CD4-positive, alpha-beta memory T cell (primary cell): ENCODE data around the gene PSD2. TPM values are rescaled to one million over a fixed set of nuclear protein-coding genes. Genes with fewer than 3 reads are reported as not detected.

Experiments
- CTCF ChIA-PET: fragments of 350-600 bp; sonication (Branson Sonifier 250); formaldehyde crosslinking; loops from one replicate; lab custom pipeline; 2021; ENCODE audit warnings: inconsistent platforms; ENCODE audit not compliant: partially characterized antibody; lab: Charles Lee
- POLR2A ChIA-PET: fragments of 350-600 bp; sonication (Branson Sonifier 250); formaldehyde crosslinking; loops from one replicate; lab custom pipeline; 2021; ENCODE audit not compliant: partially characterized antibody; lab: Charles Lee
- DNase-seq, 5 donors: peaks; one replicate each; pipeline versions ENCODE4 v3.0.0 to v3.0.0-alpha.2; 2020 to 2022; ENCODE audit warnings: mixed read lengths in 1 of 5
- H3K27ac ChIP-seq: one replicate; pipeline ENCODE4 v1.7.0; 2013; ENCODE audit warnings: low read depth, low read length
- H3K27me3 ChIP-seq: 2 replicates; pipeline ENCODE4 v1.7.0; 2013; ENCODE audit warnings: mild to moderate bottlenecking, low read length, moderate library complexity; ENCODE audit not compliant: insufficient read depth
- H3K36me3 ChIP-seq: 2 replicates; pipeline ENCODE4 v1.7.0; 2013; ENCODE audit warnings: mild to moderate bottlenecking, low read length, moderate library complexity; ENCODE audit not compliant: insufficient read depth
- H3K4me1 ChIP-seq: 2 replicates; pipeline ENCODE4 v1.7.0; 2013; ENCODE audit warnings: mild to moderate bottlenecking, low read length, moderate library complexity; ENCODE audit not compliant: insufficient read depth
- H3K4me3 ChIP-seq, 2 donors: one replicate each; pipeline ENCODE4 v1.7.0; 2013; ENCODE audit warnings: low read length in 2 of 2, mild to moderate bottlenecking in 1 of 2
- H3K9me3 ChIP-seq, 2 donors: one replicate each; pipeline ENCODE4 v1.7.0; 2013; ENCODE audit warnings: low read length in 2 of 2, control low read depth in 1 of 2; ENCODE audit not compliant: control insufficient read depth in 1 of 2
- H3K27ac Mint-ChIP-seq, 7 donors: one replicate each; pipeline ENCODE4 v1.8.0; 2020 to 2021; ENCODE audit warnings: mixed read lengths in 7 of 7, mild to moderate bottlenecking in 6 of 7, inconsistent platforms in 3 of 7, moderate library complexity in 3 of 7
- H3K27me3 Mint-ChIP-seq, 2 donors: one replicate each; pipeline ENCODE4 v1.8.0; 2020 to 2021; ENCODE audit warnings: mixed read lengths in 2 of 2
- H3K36me3 Mint-ChIP-seq, 2 donors: one replicate each; pipeline ENCODE4 v1.8.0; 2020 to 2021; ENCODE audit warnings: mixed read lengths in 2 of 2, inconsistent platforms in 1 of 2, mild to moderate bottlenecking in 1 of 2
- H3K4me1 Mint-ChIP-seq, 4 donors: one replicate each; pipeline ENCODE4 v1.8.0; 2020 to 2021; ENCODE audit warnings: mixed read lengths in 4 of 4, mild to moderate bottlenecking in 1 of 4
- H3K4me3 Mint-ChIP-seq, 8 donors: one replicate each; pipeline ENCODE4 v1.8.0; 2020 to 2021; ENCODE audit warnings: mixed read lengths in 8 of 8, mild to moderate bottlenecking in 7 of 8, moderate library complexity in 6 of 8, inconsistent platforms in 3 of 8
- H3K9me3 Mint-ChIP-seq, 8 donors: one replicate each; pipeline ENCODE4 v1.8.0; 2020 to 2021; ENCODE audit warnings: mixed read lengths in 8 of 8, mild to moderate bottlenecking in 5 of 8, inconsistent platforms in 3 of 8, moderate library complexity in 1 of 8
- intact Hi-C: fragments of 100-400 bp; cut with micrococcal nuclease; formaldehyde crosslinking; loops from one replicate; pipeline ENCODE4 v1.15.1; 2023
- polyA plus RNA-seq, 2 donors: library from polyadenylated mRNA; unstranded; fragments of 300-500 nt; fragmentation: Illumina TruSeq; gene quantifications; one replicate each; pipeline ENCODE4 v1.2.3, GENCODE V29; 2021
- total RNA-seq, 2 experiments: library from RNA; stranded (reverse); gene quantifications; one replicate each; pipeline ENCODE4 v1.2.3, GENCODE V29; 2021

The PSD2 gene
- total and polyA plus RNA-seq, 4 experiments from 2014 or later: not detected

GRCh38 chr5:139844472-139845145 lies 49.0 kb downstream of the PSD2 start:
- Histone ChIP-seq H3K9me3 (no peaks in the 10 kb centered on the region), H3K36me3 (no peaks in the 10 kb centered on the region), H3K4me1 (peaks cover 8% of the 10 kb centered on the region), H3K27me3 (peaks cover 9% of the 10 kb centered on the region), H3K27ac (no peak overlapping the region), H3K4me3 (no peak overlapping the region)
- CTCF ChIA-PET: interaction anchor here (0.8 to 6.3 kb wide), 4 partner anchors 18 to 210 kb away, joined by 3 to 49 read pairs (median 4); no protein-coding TSS in a partner anchor
- POLR2A ChIA-PET: interaction anchor here (1.5 kb wide), 1 partner anchor 57 kb away, joined by 4 read pairs; no protein-coding TSS in a partner anchor
- peak overlapping the region in 2 of 8 donors; percentile 44 to 78 for H3K4me3 Mint-ChIP-seq
- H3K4me1 Mint-ChIP-seq: peaks cover 4 to 20% (median 12%) of the 10 kb centered on the region in 4 donors
- peak overlapping the region in 3 of 7 donors; percentile 16 to 88 (median 20) for H3K27ac Mint-ChIP-seq
- no peaks in the 10 kb centered on the region for H3K36me3 Mint-ChIP-seq
- peak; percentile 52 to 69 (median 54) for DNase-seq
- H3K27me3 Mint-ChIP-seq: peaks cover 5 to 20% of the 10 kb centered on the region in 2 donors
- H3K9me3 Mint-ChIP-seq: peaks cover 0 to under 1% (median 0%) of the 10 kb centered on the region in 8 donors
- intact Hi-C loops: loop anchor here (1.0 to 10.0 kb wide), 3 partner anchors 57 to 793 kb away; partner anchors contain the start of genes SPATA24 and TMCO6

- Mint-ChIP-seq H3K4me1 (peaks cover 8 to 26% (median 15%) of the 10 kb centered on the region in 4 donors), H3K27ac (peak overlapping the region in 2 of 7 donors; percentile 13 to 50), H3K9me3 (peaks cover 0 to 1% (median 0%) of the 10 kb centered on the region in 8 donors), H3K27me3 (peaks cover 5 to 20% of the 10 kb centered on the region in 2 donors), H3K36me3 (no peaks in the 10 kb centered on the region), H3K4me3 (peak overlapping the region in 4 of 8 donors; percentile 17 to 43 (median 30))
- Histone ChIP-seq H3K4me1 (peaks cover 8% of the 10 kb centered on the region), H3K27me3 (peaks cover 9% of the 10 kb centered on the region), H3K9me3 (no peaks in the 10 kb centered on the region), H3K4me3 (no peak overlapping the region), H3K36me3 (no peaks in the 10 kb centered on the region), H3K27ac (no peak overlapping the region)
- intact Hi-C loops: loop anchor here (5.0 to 10.0 kb wide), 2 partner anchors 441 to 791 kb away; partner anchors contain the start of genes SPATA24 and TMCO6
- CTCF ChIA-PET: interaction anchor here (0.6 to 6.3 kb wide), 3 partner anchors 13 to 591 kb away, joined by 3 to 49 read pairs (median 3); no protein-coding TSS in a partner anchor
- POLR2A ChIA-PET: no interaction called here
- DNase-seq: no peak
These were observed 50.5 kb downstream of the PSD2 start for GRCh38 chr5:139845846-139846681.

DNA sequence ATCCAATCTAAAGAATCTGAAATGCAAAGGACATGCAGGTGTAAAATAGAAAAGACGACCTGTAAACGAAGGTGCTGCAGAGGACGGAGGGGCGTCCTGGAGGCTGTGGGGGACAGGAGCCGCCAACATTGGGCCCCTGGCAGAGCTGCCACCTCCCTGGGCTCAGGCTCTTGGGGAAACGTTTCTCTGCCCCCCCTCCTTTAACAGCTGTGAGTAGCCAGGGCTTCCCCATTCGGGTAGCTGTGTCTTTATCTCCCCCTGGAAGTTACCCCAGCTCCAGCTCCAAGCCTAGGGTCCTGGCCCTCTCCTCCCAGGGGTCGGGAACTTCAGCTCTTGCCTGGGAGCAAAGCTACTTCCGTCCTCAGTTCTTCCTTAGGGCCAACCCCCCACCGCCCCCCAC lies 51.5 kb downstream of the PSD2 start:
- H3K27ac ChIP-seq: no peak overlapping the region
- H3K4me1 ChIP-seq: peaks cover 8% of the 10 kb centered on the region
- Mint-ChIP-seq H3K4me1 (peaks cover 8 to 26% (median 15%) of the 10 kb centered on the region in 4 donors), H3K27ac (peak overlapping the region in 1 of 7 donors; percentile 26), H3K36me3 (no peaks in the 10 kb centered on the region), H3K4me3 (peak overlapping the region; percentile 13 to 65 (median 62)), H3K27me3 (peaks cover 5 to 20% of the 10 kb centered on the region in 2 donors), H3K9me3 (peaks cover 0 to 1% (median 0%) of the 10 kb centered on the region in 8 donors)
- intact Hi-C loops: loop anchor here (5.0 to 10.0 kb wide), 2 partner anchors 442 to 790 kb away; partner anchors contain the start of genes SPATA24 and TMCO6
- no peaks in the 10 kb centered on the region for H3K9me3 ChIP-seq
- CTCF ChIA-PET: interaction anchor here (1.1 to 6.3 kb wide), 5 partner anchors 16 to 72 kb away, joined by 3 to 49 read pairs (median 4); no protein-coding TSS in a partner anchor
- H3K27me3 ChIP-seq: peaks cover 9% of the 10 kb centered on the region
- no peak for DNase-seq
- POLR2A ChIA-PET: no interaction called here
- no peaks in the 10 kb centered on the region for H3K36me3 ChIP-seq
- H3K4me3 ChIP-seq: no peak overlapping the region

- intact Hi-C loops: loop anchor here (5.0 to 10.0 kb wide), 2 partner anchors 443 to 789 kb away; partner anchors contain the start of genes SPATA24 and TMCO6
- H3K27me3 Mint-ChIP-seq: peaks cover 2 to 18% of the 10 kb centered on the region in 2 donors
- H3K4me1 Mint-ChIP-seq: peaks cover 8 to 26% (median 15%) of the 10 kb centered on the region in 4 donors
- peak overlapping the region in 1 of 7 donors; percentile 66 for H3K27ac Mint-ChIP-seq
- peak; percentile 80 to 86 (median 84) for DNase-seq
- H3K27me3 ChIP-seq: peaks cover 9% of the 10 kb centered on the region
- peak overlapping the region in 1 of 2 donors; percentile 51 for H3K4me3 ChIP-seq
- CTCF ChIA-PET: interaction anchor here (1.1 to 6.3 kb wide), 7 partner anchors 13 to 73 kb away, joined by 3 to 49 read pairs (median 5); no protein-coding TSS in a partner anchor
- peaks cover 8% of the 10 kb centered on the region for H3K4me1 ChIP-seq
- peak overlapping the region in 6 of 8 donors; percentile 43 to 65 (median 59) for H3K4me3 Mint-ChIP-seq
- peak overlapping the region; percentile 43 for H3K27ac ChIP-seq
- no peaks in the 10 kb centered on the region for H3K36me3 ChIP-seq
- peaks cover 0 to 1% (median 0%) of the 10 kb centered on the region in 8 donors for H3K9me3 Mint-ChIP-seq
- no peaks in the 10 kb centered on the region for H3K36me3 Mint-ChIP-seq
- POLR2A ChIA-PET: interaction anchor here (0.6 to 1.4 kb wide), 4 partner anchors 9 to 1272 kb away, joined by 3 to 5 read pairs (median 4); partner anchors contain the start of gene HSPA9
- no peaks in the 10 kb centered on the region for H3K9me3 ChIP-seq
These were observed 52.3 kb downstream of the PSD2 start for GRCh38 chr5:139847790-139848507.

DNA sequence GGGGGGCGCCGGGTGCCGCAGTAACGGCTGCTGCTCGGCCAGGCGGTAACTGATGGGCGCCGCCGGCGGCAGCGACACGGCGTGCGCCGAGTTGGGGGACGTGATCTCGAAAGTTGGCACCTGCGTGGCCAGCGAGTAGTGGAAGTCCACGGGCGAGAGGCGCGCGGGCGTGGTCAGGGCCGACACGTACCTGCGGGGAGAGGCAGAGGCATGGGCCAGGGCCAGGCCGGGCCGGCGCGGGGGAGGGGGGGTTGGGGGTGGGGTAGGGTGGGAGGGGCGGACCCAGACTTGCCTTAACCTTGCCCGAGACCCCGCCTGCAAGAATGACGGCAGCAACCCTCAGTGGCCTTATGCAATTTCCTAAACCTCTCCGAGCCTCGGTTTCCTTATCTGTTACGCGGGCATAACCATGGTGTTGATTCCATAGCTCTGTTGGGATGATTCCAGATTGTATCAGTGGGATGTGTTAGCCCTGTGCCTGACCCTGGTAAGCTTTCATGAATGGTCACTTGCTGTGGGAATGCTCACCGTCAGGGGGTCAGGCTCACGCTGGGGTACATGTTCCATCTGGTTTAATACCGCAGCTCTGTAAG lies 53.0 kb downstream of the PSD2 start:
- H3K36me3 ChIP-seq: no peaks in the 10 kb centered on the region
- H3K9me3 ChIP-seq: no peaks in the 10 kb centered on the region
- peaks cover 9% of the 10 kb centered on the region for H3K27me3 ChIP-seq
- POLR2A ChIA-PET: interaction anchor here (1.0 to 1.4 kb wide), 2 partner anchors 9 to 1273 kb away, joined by 3 to 5 read pairs; partner anchors contain the start of gene HSPA9
- DNase-seq: peak in 1 of 5 donors; percentile 52
- H3K4me1 ChIP-seq: peaks cover 8% of the 10 kb centered on the region
- H3K27me3 Mint-ChIP-seq: peaks cover 0 to 15% of the 10 kb centered on the region in 2 donors
- peaks cover 8 to 26% (median 15%) of the 10 kb centered on the region in 4 donors for H3K4me1 Mint-ChIP-seq
- H3K4me3 ChIP-seq: peak overlapping the region in 1 of 2 donors; percentile 41
- no peaks in the 10 kb centered on the region for H3K36me3 Mint-ChIP-seq
- peaks cover 0 to 1% (median 0%) of the 10 kb centered on the region in 8 donors for H3K9me3 Mint-ChIP-seq
- CTCF ChIA-PET: interaction anchor here (0.9 to 2.9 kb wide), 5 partner anchors 9 to 61 kb away, joined by 3 to 22 read pairs (median 5); no protein-coding TSS in a partner anchor
- intact Hi-C loops: loop anchor here (5.0 to 10.0 kb wide), 2 partner anchors 444 to 789 kb away; partner anchors contain the start of genes SPATA24 and TMCO6
- H3K27ac ChIP-seq: peak overlapping the region; percentile 43
- peak overlapping the region in 6 of 7 donors; percentile 13 to 88 (median 66) for H3K27ac Mint-ChIP-seq
- H3K4me3 Mint-ChIP-seq: peak overlapping the region; percentile 69 to 88 (median 78)
